CD4-positive, CD25-positive, alpha-beta regulatory T cell (primary cell): ENCODE results near the gene LAMB3. TPM values are rescaled to one million over a fixed set of nuclear protein-coding genes. Genes with fewer than 3 reads are reported as not detected.
A peak's percentile ranks its signal among the peaks of the same experiment; 100 is the strongest.
"Not testable (repeated sequence)": the region's sequence is repeated elsewhere in the genome, so short reads cannot be mapped to it uniquely, and the experiment has no call there.

ENCODE experiments used
- ATAC-seq, 2 donors: fragments of 150-1000 bp; cut with Tn5 transposase; one replicate each; pipeline ENCODE4 v1.10.0; 2021; ENCODE audit warnings: low read depth in 2 of 2, moderate number of reproducible peaks in 2 of 2, moderate library complexity in 1 of 2
- DNase-seq, 3 donors: peaks; one replicate each; pipeline versions ENCODE4 v3.0.0 to v3.0.0-alpha.2; 2012 to 2022; ENCODE audit warnings: mixed read lengths in 1 of 3
- H3K27ac ChIP-seq: one replicate; pipeline ENCODE4 v1.7.0; 2013; ENCODE audit warnings: mild to moderate bottlenecking, low read length; ENCODE audit not compliant: insufficient read depth, poor library complexity, severe bottlenecking
- H3K27me3 ChIP-seq: one replicate; pipeline ENCODE4 v1.7.0; 2013; ENCODE audit warnings: low read length; ENCODE audit not compliant: control insufficient read depth, insufficient read depth
- H3K36me3 ChIP-seq: one replicate; pipeline ENCODE4 v1.7.0; 2013; ENCODE audit warnings: mild to moderate bottlenecking, low read length, moderate library complexity; ENCODE audit not compliant: control insufficient read depth, insufficient read depth
- H3K4me1 ChIP-seq: 2 replicates; pipeline ENCODE4 v1.7.0; 2013; ENCODE audit warnings: mild to moderate bottlenecking, low read length; ENCODE audit not compliant: insufficient read depth, control insufficient read depth, poor library complexity, severe bottlenecking
- H3K4me3 ChIP-seq: one replicate; pipeline ENCODE4 v1.7.0; 2013; ENCODE audit warnings: low read depth, mild to moderate bottlenecking, low read length, moderate library complexity
- H3K9me3 ChIP-seq, 2 experiments: 1 replicate in 1 of 2; 2 replicates in 1 of 2; pipeline ENCODE4 v1.7.0; 2013; ENCODE audit warnings: low read length in 2 of 2, mild to moderate bottlenecking in 1 of 2, moderate library complexity in 1 of 2; ENCODE audit not compliant: control insufficient read depth in 2 of 2
- H3K27ac Mint-ChIP-seq, 3 donors: one replicate each; pipeline ENCODE4 v1.8.0; 2020 to 2022; ENCODE audit warnings: mild to moderate bottlenecking in 3 of 3, mixed read lengths in 3 of 3, moderate library complexity in 2 of 3
- H3K27me3 Mint-ChIP-seq: one replicate; pipeline ENCODE4 v1.8.0; 2022; ENCODE audit warnings: mild to moderate bottlenecking, mixed read lengths
- H3K36me3 Mint-ChIP-seq: one replicate; pipeline ENCODE4 v1.8.0; 2020; ENCODE audit warnings: mixed read lengths
- H3K4me1 Mint-ChIP-seq, 4 donors: one replicate each; pipeline ENCODE4 v1.8.0; 2020 to 2022; ENCODE audit warnings: mixed read lengths in 4 of 4, mild to moderate bottlenecking in 1 of 4
- H3K4me3 Mint-ChIP-seq, 4 donors: one replicate each; pipeline ENCODE4 v1.8.0; 2020 to 2022; ENCODE audit warnings: mild to moderate bottlenecking in 4 of 4, mixed read lengths in 4 of 4, moderate library complexity in 3 of 4
- H3K9me3 Mint-ChIP-seq, 7 donors: one replicate each; pipeline ENCODE4 v1.8.0; 2020 to 2022; ENCODE audit warnings: mixed read lengths in 7 of 7, mild to moderate bottlenecking in 3 of 7, moderate library complexity in 2 of 7
- polyA plus RNA-seq, 4 donors: library from polyadenylated mRNA; unstranded; fragments of 300-500 nt; fragmentation: Illumina TruSeq; gene quantifications; one replicate each; pipeline ENCODE4 v1.2.3, GENCODE V29; 2021
- total RNA-seq: library from RNA; stranded (reverse); gene quantifications from one replicate; pipeline ENCODE4 v1.2.3, GENCODE V29; 2022

LAMB3 gene
- total RNA-seq (0.96 TPM), polyA plus RNA-seq (under 1 TPM in 3 of 4 donors, not detected in 1; 0.24 to 0.74 (median 0.54) TPM)

GRCh38 chr1:209652121-209652735, at the start of gene LAMB3:
TSS of gene LAMB3 (minus strand) at chr1:209652425. CDS start at chr1:209650944, 1,481 bp downstream.
- Histone ChIP-seq H3K27ac (no peak within 1 kb of the TSS), H3K4me3 (no peak within 1 kb of the TSS), H3K4me1 (peaks cover 4% of the 10 kb centered on the region), H3K9me3 (no peaks in the 10 kb centered on the region), H3K27me3 (no peaks in the 10 kb centered on the region), H3K36me3 (no peaks in the 10 kb centered on the region)
- H3K36me3 Mint-ChIP-seq: no peaks in the 10 kb centered on the region
- peak within 1 kb of the TSS in 2 of 3 donors; percentile 20 to 88 for H3K27ac Mint-ChIP-seq
- ATAC-seq (no peak), DNase-seq (no peak)
- no peak within 1 kb of the TSS for H3K4me3 Mint-ChIP-seq
- peaks cover 3% of the 10 kb centered on the region for H3K27me3 Mint-ChIP-seq
- peaks cover 0 to 8% (median 6%) of the 10 kb centered on the region in 4 donors for H3K4me1 Mint-ChIP-seq
- H3K9me3 Mint-ChIP-seq: no peaks in the 10 kb centered on the region

GRCh38 chr1:209700686-209701085, 48.5 kb upstream of the LAMB3 start:
- not testable (repeated sequence) for H3K27ac Mint-ChIP-seq, H3K9me3 Mint-ChIP-seq, H3K9me3 ChIP-seq, H3K4me1 ChIP-seq, H3K27ac ChIP-seq, H3K27me3 Mint-ChIP-seq, H3K36me3 ChIP-seq, DNase-seq, H3K4me1 Mint-ChIP-seq, ATAC-seq, H3K4me3 ChIP-seq, H3K27me3 ChIP-seq, H3K4me3 Mint-ChIP-seq, H3K36me3 Mint-ChIP-seq

- no peak for DNase-seq
- Histone ChIP-seq H3K4me1 (no peaks in the 10 kb centered on the region), H3K4me3 (no peak overlapping the region), H3K27ac (no peak overlapping the region), H3K27me3 (no peaks in the 10 kb centered on the region), H3K36me3 (no peaks in the 10 kb centered on the region), H3K9me3 (no peaks in the 10 kb centered on the region)
- Mint-ChIP-seq H3K36me3 (peaks cover 5% of the 10 kb centered on the region), H3K27ac (no peak overlapping the region), H3K4me1 (peaks cover 2 to 10% (median 5%) of the 10 kb centered on the region in 4 donors), H3K4me3 (no peak overlapping the region), H3K9me3 (no peaks in the 10 kb centered on the region), H3K27me3 (peaks cover 13% of the 10 kb centered on the region)
- no peak for ATAC-seq
Observed at GRCh38 chr1:209697126-209697525, 44.9 kb upstream of the LAMB3 start.

- peak overlapping the region in 1 of 3 donors; percentile 70 for H3K27ac Mint-ChIP-seq
- no peaks in the 10 kb centered on the region for H3K9me3 Mint-ChIP-seq
- Histone ChIP-seq H3K36me3 (no peaks in the 10 kb centered on the region), H3K27ac (no peak overlapping the region), H3K27me3 (no peaks in the 10 kb centered on the region), H3K4me1 (no peaks in the 10 kb centered on the region), H3K4me3 (no peak overlapping the region), H3K9me3 (no peaks in the 10 kb centered on the region)
- peaks cover 3% of the 10 kb centered on the region for H3K36me3 Mint-ChIP-seq
- H3K27me3 Mint-ChIP-seq: peaks cover 13% of the 10 kb centered on the region
- ATAC-seq (no peak), DNase-seq (no peak)
- H3K4me1 Mint-ChIP-seq: peaks cover 2 to 12% (median 5%) of the 10 kb centered on the region in 4 donors
- no peak overlapping the region for H3K4me3 Mint-ChIP-seq
Observed at GRCh38 chr1:209696673-209697072, 44.4 kb upstream of the LAMB3 start.

- Mint-ChIP-seq H3K4me3 (no peak overlapping the region), H3K9me3 (no peaks in the 10 kb centered on the region), H3K4me1 (peaks cover 4 to 18% (median 5%) of the 10 kb centered on the region in 4 donors), H3K27ac (peak overlapping the region in 1 of 3 donors; percentile 81), H3K27me3 (peaks cover 10% of the 10 kb centered on the region), H3K36me3 (no peaks in the 10 kb centered on the region)
- no peaks in the 10 kb centered on the region for H3K4me1 ChIP-seq
- H3K4me3 ChIP-seq: no peak overlapping the region
- peak; percentile 39 to 75 (median 52) for DNase-seq
- no peak overlapping the region for H3K27ac ChIP-seq
- no peaks in the 10 kb centered on the region for H3K36me3 ChIP-seq
- peak in 1 of 2 donors; percentile 48 for ATAC-seq
- no peaks in the 10 kb centered on the region for H3K27me3 ChIP-seq
- no peaks in the 10 kb centered on the region for H3K9me3 ChIP-seq
Observed at GRCh38 chr1:209692745-209693504, 40.7 kb upstream of the LAMB3 start.

- Mint-ChIP-seq H3K27me3 (peaks cover 10% of the 10 kb centered on the region), H3K27ac (peak overlapping the region in 1 of 3 donors; percentile 2), H3K36me3 (no peaks in the 10 kb centered on the region), H3K4me3 (no peak overlapping the region), H3K4me1 (peaks cover 4 to 23% (median 7%) of the 10 kb centered on the region in 4 donors), H3K9me3 (no peaks in the 10 kb centered on the region)
- DNase-seq: no peak
- no peaks in the 10 kb centered on the region for H3K9me3 ChIP-seq
- H3K27ac ChIP-seq: no peak overlapping the region
- no peak for ATAC-seq
- H3K4me1 ChIP-seq: no peaks in the 10 kb centered on the region
- H3K36me3 ChIP-seq: no peaks in the 10 kb centered on the region
- no peak overlapping the region for H3K4me3 ChIP-seq
- H3K27me3 ChIP-seq: no peaks in the 10 kb centered on the region
Observed at GRCh38 chr1:209692296-209692695, 40.1 kb upstream of the LAMB3 start.

GRCh38 chr1:209691237-209691636, 39.0 kb upstream of the LAMB3 start:
- Histone ChIP-seq H3K27me3 (no peaks in the 10 kb centered on the region), H3K4me3 (no peak overlapping the region), H3K36me3 (no peaks in the 10 kb centered on the region), H3K27ac (no peak overlapping the region), H3K4me1 (peaks cover 7% of the 10 kb centered on the region), H3K9me3 (no peaks in the 10 kb centered on the region)
- DNase-seq (no peak), ATAC-seq (no peak)
- H3K27ac Mint-ChIP-seq: peak overlapping the region in 1 of 3 donors; percentile 15
- H3K36me3 Mint-ChIP-seq: no peaks in the 10 kb centered on the region
- H3K9me3 Mint-ChIP-seq: no peaks in the 10 kb centered on the region
- H3K27me3 Mint-ChIP-seq: peaks cover 12% of the 10 kb centered on the region
- H3K4me1 Mint-ChIP-seq: peaks cover 8 to 34% (median 14%) of the 10 kb centered on the region in 4 donors
- no peak overlapping the region for H3K4me3 Mint-ChIP-seq
